GM18909 (cell line): Measurements from ENCODE around the gene KIRREL3.

Source experiments
- ATAC-seq: cut with Tn5 transposase; IDR thresholded peaks from one replicate; pipeline ENCODE4 v1.9.1; 2021; ENCODE audit warnings: mild to moderate bottlenecking; ENCODE audit not compliant: unreplicated experiment, poor library complexity

KIRREL3 gene

GRCh38 chr11:126485986-126486635 is 514.5 kb downstream of the KIRREL3 start:
- ATAC-seq = no peak

- ATAC-seq = no peak
Observed at GRCh38 chr11:126485021-126485792, 515.4 kb downstream of the KIRREL3 start.

GRCh38 chr11:126484266-126484665 is 516.3 kb downstream of the KIRREL3 start:
- ATAC-seq = no peak

DNA sequence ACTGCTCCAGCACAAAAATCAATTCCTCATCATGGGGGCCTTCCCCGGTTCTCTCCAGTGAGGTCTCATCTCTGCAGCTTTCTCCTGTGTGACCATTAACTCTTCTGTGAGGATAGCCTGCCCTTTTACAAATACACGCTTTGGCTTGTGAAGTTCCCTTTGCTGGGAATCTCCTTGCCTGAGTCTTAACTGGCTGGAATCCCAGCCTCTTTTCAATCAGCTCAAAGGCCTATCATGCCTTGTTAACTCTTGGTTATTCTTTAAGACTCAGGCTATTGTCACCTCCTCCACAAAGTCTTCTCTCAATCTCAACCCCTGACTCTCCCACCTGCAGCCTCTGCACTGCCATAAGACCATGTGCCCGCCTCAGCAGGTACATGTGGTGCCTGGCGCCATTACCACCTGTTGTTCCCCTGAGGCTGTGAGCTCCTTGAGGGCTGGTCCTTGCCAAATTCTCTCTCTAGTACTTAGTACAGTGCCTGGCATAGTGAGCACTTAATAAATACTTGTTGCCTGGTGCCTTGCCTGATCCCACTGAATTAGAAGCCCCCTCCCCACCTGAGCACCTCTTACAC is 516.9 kb downstream of the KIRREL3 start:
- ATAC-seq = no peak

- no peak for ATAC-seq
Observed at GRCh38 chr11:126482586-126483108, 517.9 kb downstream of the KIRREL3 start.

- ATAC-seq = no peak
Observed at GRCh38 chr11:126481303-126481680, 519.3 kb downstream of the KIRREL3 start.

GRCh38 chr11:126480410-126481302 is 519.9 kb downstream of the KIRREL3 start:
- peak; percentile 78 for ATAC-seq

DNA sequence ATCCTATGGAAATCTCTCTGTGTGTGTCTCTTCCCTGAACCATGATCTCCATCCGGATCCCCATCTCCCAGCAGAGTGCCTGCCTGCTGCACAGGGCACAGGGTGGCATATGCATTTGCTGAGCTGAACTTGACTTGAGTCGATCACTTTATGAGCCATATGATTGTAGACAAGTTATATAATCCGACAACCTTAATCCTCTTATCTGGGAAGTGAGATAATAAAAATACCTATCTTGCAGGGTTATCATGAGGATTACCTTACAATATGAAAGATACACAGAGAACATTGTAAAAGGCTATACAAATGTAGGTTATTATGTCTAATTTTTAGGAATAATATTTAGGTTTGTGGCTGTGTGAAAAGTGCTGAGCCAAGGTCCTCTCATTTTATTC is 520.6 kb downstream of the KIRREL3 start:
- ATAC-seq = no peak

DNA sequence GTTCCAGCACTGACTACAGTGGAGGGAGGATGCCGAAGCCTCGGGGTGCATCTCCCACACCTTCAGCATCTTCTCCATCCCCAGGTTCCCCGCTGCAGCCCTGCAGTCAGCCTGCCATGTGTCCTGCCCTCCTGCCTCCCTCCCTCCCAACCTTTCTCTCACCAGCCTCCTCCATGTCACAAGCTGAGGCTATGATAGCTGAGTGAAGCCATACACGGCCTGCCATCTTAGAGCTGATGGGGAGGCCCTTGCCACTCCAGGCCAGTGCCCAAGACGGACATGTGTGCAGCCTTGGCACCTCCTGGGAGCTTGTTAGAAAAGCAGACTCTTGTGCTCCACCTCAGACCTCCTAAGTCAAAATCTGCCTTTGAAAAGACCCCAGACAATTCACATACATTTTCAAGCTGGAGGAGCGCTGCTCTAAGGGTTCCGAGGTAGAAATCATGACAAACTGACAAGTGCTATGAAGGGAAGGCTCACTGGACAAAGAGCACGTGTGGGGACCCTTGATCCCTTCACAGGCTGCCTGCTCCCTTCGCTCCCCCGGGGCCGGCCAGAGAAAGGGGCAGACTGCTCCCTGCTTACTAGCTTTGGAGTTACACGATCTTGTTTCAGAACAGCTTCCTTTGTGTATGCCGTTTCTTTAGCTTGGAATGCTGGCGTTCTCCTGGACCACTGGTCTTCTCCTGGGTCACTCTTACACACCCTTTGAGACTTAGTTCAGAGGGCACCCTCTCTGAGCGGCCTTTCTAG is 521.2 kb downstream of the KIRREL3 start:
- ATAC-seq = no peak

- ATAC-seq = no peak
Observed at GRCh38 chr11:126478466-126478865, 522.1 kb downstream of the KIRREL3 start.

- ATAC-seq = no peak
Observed at GRCh38 chr11:126477535-126478305, 522.9 kb downstream of the KIRREL3 start.

- no peak for ATAC-seq
Observed at GRCh38 chr11:126476977-126477376, 523.6 kb downstream of the KIRREL3 start.

DNA sequence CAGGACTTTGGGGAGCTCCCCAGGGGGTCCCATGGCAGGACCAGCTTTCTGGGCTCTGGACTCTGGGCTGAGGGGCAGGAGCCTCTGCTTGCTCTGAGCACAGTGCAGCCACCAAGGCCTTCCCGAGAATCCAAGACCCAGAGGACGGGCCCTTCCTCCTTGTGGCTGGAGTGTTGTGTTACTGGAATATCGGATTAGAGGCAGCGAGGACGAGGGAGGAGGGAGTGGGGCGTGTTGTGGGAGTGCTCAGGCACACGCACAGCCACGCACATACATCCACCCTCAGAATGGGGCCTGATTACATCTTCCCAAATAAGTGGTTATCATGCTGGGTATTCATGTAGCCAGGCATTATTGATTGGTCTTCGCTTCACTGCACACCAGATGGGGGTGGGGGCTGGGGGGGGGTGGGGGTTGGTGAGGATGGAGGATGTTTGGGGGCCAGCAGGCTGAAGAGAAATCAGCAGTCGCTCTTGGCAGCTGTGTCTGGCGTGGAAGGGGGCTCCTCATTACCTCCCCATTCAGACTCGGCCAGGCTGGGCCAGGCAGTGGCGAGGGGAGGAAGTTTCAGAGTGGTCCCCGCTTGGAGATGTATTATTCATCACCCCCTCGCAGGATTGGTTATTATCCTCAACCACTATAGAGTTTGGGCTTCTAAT is 524.2 kb downstream of the KIRREL3 start:
- no peak for ATAC-seq

DNA sequence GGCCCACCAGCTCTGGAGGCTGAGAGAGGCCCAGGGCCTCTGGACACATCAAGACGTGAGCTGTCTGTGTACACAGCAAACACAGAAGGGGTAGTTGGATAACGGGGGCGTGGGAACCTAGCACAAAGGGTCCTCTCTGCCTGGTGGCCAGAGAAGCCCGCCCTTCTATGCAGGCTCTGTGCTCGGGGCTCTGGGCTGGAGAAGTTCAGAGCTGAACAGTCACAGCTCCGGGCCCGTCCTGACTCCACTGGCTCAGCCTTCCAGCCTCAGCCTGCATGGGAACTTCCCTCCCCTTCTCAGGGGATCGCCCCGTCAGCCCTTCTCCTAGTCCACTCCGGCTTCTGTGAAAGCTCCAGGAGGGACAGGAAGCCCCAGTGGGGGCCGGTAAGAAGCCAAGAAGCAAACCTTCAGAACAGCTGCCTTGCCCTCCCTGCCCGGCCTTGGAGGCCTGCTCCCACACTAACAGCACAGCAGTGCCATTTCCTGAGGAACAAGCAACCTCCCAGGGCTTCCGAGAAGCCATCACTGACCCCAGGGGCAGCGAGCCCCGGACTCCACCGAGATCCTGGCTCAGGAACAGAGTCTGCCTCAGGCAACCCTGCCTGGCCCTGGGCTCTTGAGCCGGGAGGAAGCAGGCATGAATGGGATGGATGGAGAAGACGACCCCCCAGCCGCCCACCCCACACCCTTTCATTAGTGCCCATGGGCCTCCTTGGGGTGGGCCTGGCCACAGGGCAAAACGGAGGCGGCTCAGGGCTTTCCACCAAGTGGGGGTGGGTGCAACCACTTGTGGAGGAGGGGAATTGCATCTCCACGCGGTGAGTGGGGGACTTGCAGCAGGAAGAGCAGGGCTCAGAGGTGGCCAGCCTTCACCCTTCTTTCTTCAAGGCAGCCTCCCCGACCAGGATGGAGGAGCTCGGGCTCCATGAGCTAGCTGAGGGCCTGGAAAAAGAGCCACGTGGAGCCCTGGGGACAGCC is 525.3 kb downstream of the KIRREL3 start:
- ATAC-seq = no peak

- no peak for ATAC-seq
Observed at GRCh38 chr11:126474220-126474619, 526.4 kb downstream of the KIRREL3 start.

DNA sequence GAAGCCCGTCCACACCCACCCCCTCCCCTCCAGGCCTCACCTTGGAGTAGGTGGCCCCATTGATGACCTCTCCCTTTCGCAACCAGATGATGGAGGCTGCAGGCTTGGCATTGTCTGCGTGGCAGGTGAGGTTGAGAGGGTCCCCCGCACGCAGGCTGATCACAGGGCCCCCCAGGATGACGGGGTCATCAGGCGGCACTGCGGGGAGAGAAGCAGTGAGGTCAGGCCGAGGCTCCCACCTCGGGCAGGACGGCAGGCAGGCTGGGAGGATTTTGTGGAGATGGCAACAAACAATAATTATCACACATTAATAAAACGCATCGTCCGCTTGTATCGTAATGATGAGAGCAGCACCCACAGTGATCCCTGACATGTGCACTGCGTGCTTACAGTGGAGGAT is 527.3 kb downstream of the KIRREL3 start:
- ATAC-seq = no peak

DNA sequence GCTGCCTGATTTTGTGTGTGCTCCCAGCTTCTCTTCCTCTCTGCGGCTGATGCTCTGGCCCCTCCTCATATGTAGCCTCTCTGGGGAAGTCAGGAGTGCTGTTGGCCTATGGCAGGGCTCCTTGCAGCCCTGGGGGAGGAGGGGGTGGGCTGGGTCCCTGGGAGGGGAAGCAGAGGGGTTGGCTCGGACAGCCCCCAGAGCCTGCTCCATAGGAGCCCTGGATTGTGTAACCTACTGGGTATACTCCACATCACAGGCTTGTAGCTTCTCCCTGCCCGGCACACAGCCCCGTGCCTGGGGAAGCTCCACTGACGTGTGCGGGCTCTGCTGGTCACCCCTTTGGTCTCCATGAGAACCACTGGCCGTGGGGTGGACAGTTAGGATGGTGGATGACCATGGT is 531.3 kb downstream of the KIRREL3 start:
- ATAC-seq = no peak
